ENCODE data around the gene COX18. TPM values are rescaled to one million over a fixed set of nuclear protein-coding genes. Genes with fewer than 3 reads are reported as not detected.

COX18 gene
- total RNA-seq, 1 experiment from 2014 or later = 20.5 TPM

GRCh38 chr4:73067971-73068394, 1.5 kb downstream of the COX18 start:
- H3K9ac ChIP-seq (ENCODE audit: extremely low read depth, insufficient read length, low read length) = peak overlapping the region; percentile 68
- H3K27me3 ChIP-seq (ENCODE audit: insufficient read depth, low read length) = no peaks in the 10 kb centered on the region
- no peak overlapping the region for H3K23ac ChIP-seq (ENCODE audit: insufficient read length, low read depth, low read length)
- no peak overlapping the region for H2BK15ac ChIP-seq (ENCODE audit: low read depth, low read length)
- no peaks in the 10 kb centered on the region for H4K20me1 ChIP-seq (ENCODE audit: control insufficient read depth, insufficient read depth, insufficient read length)
- H3K4ac ChIP-seq (ENCODE audit: low read depth, low read length) = no peak overlapping the region
- no peak overlapping the region for H4K5ac ChIP-seq (ENCODE audit: insufficient read length, low read depth, low read length)
- peak overlapping the region; percentile 59 for H3K4me2 ChIP-seq (ENCODE audit: insufficient read depth, insufficient read length, low read length)
- H3K27ac ChIP-seq (ENCODE audit: insufficient read length, low read depth, low read length) = no peak overlapping the region
- H3K14ac ChIP-seq (ENCODE audit: insufficient read depth, low read length) = no peak overlapping the region
- peaks cover 2 to 21% (median 12%) of the 10 kb centered on the region in 3 experiments; a peak in 5 of 7 replicates for H3K36me3 Mint-ChIP-seq (ENCODE audit: insufficient read depth in 1 of 3, low read depth in 3 of 3)
- no peak overlapping the region for H2BK20ac ChIP-seq (ENCODE audit: low read depth, low read length, poor library complexity, severe bottlenecking)
- H3K9me3 Mint-ChIP-seq = no peaks in the 10 kb centered on the region
- no peak overlapping the region for H3K18ac ChIP-seq (ENCODE audit: insufficient read length, low read depth, low read length)
- TF ChIP-seq CTCF (conservative IDR thresholded peaks at IDR 0.05) = no peak
- no peak overlapping the region for H4K8ac ChIP-seq (replicated peaks; ENCODE audit: insufficient read length, low read depth, low read length)
- no peaks in the 10 kb centered on the region for H3K79me1 ChIP-seq (ENCODE audit: insufficient read depth, low read depth, low read length, poor library complexity, severe bottlenecking)
- no peak overlapping the region for H4K91ac ChIP-seq (ENCODE audit: insufficient read length, low read depth, low read length)
- H3K4me1 Mint-ChIP-seq = peaks cover 11 to 12% of the 10 kb centered on the region in 2 experiments
- peak overlapping the region; percentile 84 to 90 for H3K4me3 Mint-ChIP-seq
- no peak overlapping the region for H2AFZ ChIP-seq (ENCODE audit: low read length)
- H3K27ac Mint-ChIP-seq = no peak overlapping the region; a peak in 1 of 7 replicates
- H2BK120ac ChIP-seq (ENCODE audit: low read depth, low read length, poor library complexity, severe bottlenecking) = no peak overlapping the region
- H3K9me3 ChIP-seq (ENCODE audit: control insufficient read depth, low read depth, low read length) = no peaks in the 10 kb centered on the region
- H3K4me1 ChIP-seq (ENCODE audit: insufficient read depth, low read length) = no peaks in the 10 kb centered on the region
- no peak overlapping the region for H2BK5ac ChIP-seq (ENCODE audit: insufficient read length, low read length)
- 0 out of 2 replicates have a peak, but pooled peaks cover 2% of the 10 kb centered on the region for H3K79me2 ChIP-seq (ENCODE audit: insufficient read depth, low read length)
- no peak overlapping the region for H3K56ac ChIP-seq (ENCODE audit: insufficient read length, low read depth, low read length)
- no CpG with 5 or more reads among the region's 4 CpGs for WGBS (ENCODE audit: extremely low coverage, insufficient read length, low lambda C conversion rate)
- H2BK12ac ChIP-seq (ENCODE audit: insufficient read length, low read depth, low read length) = no peak overlapping the region
- no peak overlapping the region for H2AK5ac ChIP-seq (ENCODE audit: insufficient read length, low read length)
- DNase-seq = no peak
- no peaks in the 10 kb centered on the region for H3K23me2 ChIP-seq (ENCODE audit: insufficient read length, low read depth, low read length, poor library complexity, severe bottlenecking)
- H3T11ph ChIP-seq (ENCODE audit: low read length) = no peak overlapping the region
- no peaks in the 10 kb centered on the region for H3K27me3 Mint-ChIP-seq (ENCODE audit: low read depth)
